Measurements from ENCODE around the gene RFT1.

The RFT1 gene

DNA sequence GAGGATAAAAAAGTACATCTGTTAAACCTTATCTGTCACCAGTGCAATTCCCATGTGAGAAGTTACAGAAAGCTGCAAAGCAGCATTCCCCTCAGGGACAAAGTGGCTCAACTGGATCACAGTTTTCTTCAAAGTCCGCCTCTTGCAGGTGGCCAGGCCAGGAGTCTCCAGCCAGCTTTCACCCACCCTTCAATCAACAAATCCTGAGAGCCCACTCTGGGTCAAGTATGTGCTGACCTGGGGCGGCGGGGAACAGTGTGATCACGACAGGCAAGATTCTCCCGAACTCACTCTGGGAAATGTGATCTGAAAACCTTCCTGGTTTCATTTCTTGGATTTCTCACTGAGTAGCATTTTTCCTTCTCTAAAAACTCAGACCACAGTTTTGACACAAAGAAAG, 39.2 kb downstream of the RFT1 start:
- no peak for DNase-seq (ENCODE audit: low spot score)

DNA sequence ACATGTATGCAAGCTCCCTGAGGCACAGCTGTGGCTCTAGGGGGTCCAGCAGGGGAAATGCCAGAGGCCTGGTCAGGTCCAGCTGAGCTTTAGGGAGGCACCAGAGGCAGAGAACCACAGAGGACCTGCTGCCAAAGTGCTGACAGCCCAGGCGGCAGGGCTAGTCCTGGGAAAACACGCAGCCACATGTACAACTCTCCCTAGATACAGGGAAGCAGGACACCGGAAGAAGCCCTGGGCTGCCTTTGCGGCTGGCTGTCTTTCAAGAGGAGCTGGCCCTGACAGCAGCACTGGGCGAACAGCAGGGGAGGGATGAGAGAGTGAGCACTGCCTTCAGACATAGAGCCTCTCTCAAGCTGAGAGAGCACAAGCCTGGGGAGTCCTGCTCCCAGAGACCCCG, 40.7 kb downstream of the RFT1 start:
- no peak for DNase-seq (ENCODE audit: low spot score)

DNA sequence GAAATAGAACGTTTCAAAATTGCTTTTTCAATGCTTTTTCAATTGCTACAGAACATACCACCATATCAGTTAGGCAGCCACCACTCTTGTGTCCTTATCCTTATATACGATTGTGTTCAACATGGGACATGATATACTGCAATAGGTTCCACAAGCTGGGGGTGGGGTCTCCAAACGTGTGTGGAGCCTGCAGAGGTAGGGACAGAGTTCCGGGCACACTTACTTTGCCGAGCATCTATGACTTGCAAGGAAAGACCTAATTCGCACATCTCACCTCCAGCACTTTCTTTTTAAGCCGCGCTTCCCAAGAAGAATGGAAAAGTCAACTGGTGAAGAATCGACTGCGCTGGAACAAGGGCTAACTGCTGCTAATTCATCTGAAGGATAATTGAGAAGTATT, 44.8 kb downstream of the RFT1 start:
- no peak for DNase-seq (ENCODE audit: low spot score)

DNA sequence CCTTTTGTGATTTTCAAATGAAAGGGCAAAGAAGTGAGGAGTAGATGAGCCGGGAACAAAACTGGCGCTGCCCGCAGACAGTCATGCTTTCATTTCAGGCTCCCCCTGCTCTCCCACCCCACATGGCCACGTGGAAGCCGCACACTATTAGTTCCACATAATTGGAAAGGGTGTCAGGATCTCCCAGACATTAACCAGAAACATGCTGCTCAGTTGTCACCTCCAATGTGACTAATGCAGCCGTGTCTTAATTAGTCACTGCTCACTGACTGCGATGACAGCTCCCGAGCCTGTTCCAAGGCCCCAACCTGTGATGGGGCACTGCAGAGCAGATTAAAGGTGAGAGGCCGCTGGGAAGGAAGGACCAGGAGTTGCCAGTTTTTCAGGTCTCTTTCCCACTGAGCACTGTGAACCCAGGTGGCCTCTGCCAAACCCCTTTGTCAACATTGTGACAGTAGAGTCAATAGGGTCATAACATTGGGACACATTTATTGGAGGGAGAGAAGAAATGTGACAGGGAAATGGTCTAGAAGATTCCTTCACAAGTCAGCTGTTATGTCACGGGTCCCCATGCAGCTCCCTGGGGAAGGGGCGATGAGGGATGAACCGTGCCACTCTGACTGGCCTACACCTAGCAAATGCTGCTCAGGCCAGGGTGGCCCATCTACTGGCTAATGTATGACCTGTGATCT, 45.8 kb downstream of the RFT1 start:
- DNase-seq (ENCODE audit: low spot score): no peak

DNA sequence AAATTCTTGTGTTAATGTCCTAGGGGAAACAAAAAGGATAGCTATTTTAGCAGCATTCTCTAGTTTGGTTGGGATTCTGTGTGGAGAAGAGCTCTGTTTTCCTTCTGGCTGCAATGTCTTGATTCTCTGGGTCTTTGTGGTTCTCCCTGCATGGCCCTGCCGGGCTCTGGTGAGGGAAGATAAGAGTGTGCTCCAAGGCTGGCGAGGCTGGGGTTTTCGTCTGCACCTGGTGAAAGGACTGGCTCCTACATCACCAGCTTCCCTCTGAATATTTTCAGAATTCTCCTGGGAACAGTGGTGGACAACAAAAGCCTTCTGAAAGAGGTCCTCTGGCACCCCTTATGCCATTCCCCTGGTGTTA, 46.3 kb downstream of the RFT1 start:
- DNase-seq (ENCODE audit: low spot score): no peak

DNA sequence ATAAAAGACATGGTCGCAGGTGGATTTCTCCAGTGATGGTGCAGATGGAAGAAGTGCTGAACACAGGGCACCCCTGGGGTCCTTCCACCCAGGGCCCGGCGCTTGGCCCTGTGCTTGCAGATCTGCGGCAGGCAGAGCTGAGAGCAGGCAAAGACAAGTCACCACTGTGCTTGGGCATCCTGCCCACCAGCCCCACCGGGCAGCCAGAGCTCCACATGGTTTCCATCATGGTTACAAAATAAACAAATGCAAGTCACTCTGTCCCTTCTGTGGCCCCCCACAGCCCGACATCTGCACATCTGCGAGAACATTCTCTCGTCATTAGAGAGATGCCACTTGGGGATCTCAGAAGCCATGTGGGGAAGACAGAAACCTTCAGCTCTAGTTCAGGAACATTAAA, 46.7 kb downstream of the RFT1 start:
- DNase-seq (ENCODE audit: low spot score): no peak

DNA sequence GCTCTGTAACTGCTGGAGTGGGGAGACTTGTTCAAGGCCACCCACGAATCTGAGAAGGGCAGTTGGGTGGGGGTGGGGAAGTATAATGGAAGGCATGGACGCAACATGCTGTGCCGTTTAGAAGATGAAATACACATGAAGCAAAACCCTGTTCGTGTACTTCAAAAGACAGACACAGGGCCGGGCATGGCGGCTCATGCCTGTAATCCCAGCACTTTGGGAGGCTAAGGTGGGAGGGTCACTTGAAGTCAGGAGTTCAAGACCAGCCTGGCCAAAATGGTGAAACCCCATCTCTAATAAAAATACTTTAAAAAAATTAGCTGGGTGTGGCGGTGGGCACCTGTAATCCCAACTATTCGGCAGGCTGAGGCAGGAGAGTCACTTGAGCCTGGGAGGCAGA, 47.5 kb downstream of the RFT1 start:
- DNase-seq (ENCODE audit: low spot score): no peak

DNA sequence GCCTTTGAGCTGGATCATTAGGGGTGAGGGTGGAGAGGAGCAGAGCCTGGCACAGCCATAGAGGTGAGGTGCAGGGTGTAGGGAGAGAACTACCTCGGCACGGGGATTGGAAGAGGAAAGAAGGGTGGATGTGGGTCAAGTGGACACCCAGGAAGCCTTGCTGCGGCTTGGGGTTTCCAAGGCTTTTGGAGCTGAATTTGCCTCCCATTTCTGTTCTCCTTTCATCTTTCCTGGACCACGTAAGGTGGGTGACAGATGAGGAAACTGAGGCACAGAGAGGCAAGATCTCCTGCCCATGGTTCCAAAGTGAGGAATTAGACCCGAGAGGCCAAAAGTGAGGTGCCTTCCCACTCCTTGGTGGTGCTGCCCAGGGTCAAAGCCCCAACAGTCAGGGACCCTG, 48.9 kb downstream of the RFT1 start:
- no peak for DNase-seq (ENCODE audit: low spot score)

DNA sequence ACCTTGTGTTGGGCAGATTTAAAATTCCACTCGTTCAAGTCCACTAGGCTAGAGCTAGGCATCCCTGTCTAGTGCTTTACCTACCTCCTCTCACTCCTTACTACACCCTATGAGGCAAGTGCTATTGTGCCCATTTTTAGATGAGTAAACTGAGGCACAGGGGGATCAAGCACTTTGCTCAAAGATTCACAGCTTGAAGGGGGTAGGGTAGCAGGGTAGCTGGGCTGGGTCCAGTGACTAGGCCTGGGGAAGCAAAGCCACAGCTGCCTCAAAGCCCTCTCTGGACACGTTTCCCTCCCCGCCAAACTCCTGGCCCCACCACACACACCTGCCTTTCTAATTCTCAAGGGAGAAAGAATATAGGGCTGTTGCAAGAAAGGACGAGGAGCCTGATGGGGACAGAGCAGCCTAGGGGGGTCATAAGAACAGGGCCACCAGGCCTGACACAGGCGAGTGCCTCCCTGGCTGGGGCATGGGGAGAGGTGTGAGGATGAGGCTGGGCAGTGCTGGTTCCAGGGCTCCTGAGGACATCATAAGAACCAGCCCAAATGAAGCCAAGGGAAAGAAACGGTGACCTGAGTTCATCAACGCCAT, 49.5 kb downstream of the RFT1 start:
- DNase-seq (ENCODE audit: low spot score): no peak

DNA sequence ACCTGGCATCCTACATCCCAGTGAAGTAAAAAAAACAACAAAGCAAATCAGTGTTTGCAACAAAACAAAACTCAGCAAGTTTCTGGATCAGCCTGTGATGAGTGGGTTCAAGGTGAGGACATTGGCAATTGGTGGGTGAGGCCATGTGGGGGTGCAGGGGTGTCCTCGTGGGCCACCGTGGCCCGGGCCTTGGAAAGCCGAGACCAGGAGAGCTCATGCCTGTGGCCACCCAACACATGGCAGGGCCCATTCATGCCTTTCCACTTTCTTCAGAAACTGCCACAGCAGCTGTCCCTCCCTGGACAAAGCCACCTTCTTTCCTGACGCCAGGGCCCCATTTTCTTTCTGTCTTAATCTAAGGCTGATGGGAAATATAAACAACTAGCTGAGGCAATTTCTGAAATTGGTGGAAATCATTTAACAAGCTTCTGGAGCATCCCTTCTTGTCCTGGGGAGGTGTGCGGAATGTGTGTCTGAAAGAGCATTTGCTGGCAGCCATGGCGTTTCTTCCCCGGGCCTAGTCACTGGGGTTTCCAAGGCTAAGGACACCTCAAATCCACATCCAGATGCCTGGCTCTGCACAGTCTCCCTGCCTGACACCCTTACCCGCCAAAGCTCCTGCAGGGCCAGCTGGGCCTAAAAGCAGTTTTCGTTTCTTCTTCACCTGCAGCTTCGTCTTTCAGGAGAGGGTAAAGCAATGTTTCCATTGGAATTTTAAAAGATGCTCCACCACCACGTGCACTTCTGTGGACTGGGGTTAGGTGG, 50.3 kb downstream of the RFT1 start:
- no peak for DNase-seq (ENCODE audit: low spot score)

DNA sequence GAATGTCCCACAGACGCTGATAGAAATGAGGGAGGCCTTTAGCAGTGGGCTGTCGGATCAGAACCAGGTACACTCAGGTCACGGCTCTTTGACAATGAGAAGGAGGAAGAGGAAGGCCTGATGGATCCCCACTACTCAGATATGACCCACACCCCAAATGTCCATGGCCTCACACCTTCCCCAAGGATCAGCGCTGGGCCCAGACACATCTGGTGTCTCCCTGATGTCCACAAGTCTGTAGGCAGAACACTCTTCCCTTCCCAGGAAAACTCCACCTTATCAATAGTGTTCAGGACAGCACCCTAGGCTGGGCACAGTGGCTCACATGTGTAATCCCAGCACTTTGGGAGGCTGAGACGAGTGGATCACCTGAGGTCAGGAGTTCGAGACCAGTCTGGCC, 51.1 kb downstream of the RFT1 start:
- DNase-seq (ENCODE audit: low spot score): no peak

DNA sequence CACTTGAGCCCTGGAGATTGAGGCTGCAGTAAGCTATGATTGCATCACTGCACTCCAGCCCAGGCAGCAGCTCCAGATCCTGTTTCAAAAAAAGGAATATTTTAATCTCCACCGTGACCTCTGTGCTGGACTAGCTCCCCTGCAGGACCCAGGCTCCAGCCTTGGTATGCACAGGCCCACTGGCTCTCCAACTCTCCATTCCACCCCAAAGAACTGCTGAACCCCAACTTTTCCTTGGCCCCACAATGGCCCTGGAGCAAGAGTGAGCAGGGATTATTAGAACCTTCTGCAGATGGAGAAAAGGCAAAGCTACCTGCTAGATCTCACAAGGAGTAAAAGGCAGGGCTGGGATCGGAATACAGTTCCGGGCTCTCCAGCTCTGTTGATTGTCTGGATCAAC, 51.6 kb downstream of the RFT1 start:
- DNase-seq (ENCODE audit: low spot score): no peak

DNA sequence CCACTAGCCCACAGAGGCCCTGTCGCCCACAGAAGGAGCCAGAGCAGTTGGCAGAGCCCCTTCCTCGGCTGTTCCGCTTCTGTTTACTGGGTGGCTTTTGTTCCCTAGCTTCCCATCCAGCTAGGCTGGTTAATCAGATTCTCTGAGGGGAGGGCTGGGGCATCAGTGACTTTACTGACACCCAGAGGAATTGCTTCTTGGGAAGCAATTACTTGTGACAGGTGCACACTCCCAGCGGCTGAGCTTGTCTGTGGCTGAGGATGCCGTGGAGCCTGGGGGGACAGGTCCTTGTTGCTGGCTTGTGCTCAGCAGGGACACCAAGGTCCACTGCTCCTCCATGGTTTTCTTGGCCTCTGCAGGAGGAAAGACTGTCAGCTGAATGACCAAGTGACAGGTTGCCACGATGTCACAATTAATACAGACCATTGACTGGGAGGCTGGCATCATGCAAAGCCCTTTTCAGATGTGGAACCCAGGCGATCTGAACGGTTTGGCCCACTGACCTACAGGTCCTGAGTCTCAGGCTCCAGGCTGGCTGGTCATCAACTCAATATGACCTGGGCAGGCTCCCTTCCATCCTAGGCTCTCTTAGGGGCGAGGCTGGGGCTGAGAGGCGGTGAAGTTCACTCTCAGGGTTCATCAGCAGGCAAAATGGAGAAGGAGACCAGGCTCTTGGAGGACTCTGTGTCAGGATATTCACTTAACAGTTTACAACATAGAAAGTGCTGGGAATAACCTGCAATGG, 52.6 kb downstream of the RFT1 start:
- DNase-seq (ENCODE audit: low spot score): no peak

DNA sequence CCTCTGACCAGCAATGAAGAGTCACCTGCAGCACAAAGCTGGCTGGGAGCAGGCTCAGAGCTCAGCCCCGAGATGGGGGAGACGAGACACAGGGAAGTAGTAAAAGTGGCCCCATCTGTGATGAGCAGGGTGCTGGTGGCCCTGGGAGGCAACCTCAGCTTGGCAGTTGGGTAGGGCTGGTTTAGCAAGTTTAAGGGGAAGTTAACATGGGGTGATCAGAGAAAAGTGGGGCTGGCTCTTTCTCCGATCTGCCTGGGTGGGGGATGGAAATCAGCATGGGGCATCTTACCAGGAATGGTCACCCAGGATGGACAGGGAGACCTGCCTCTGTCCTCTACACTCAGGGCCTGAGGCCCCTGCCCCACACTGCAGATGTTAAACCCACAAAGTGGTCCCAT, 54.5 kb downstream of the RFT1 start:
- no peak for DNase-seq (ENCODE audit: low spot score)

DNA sequence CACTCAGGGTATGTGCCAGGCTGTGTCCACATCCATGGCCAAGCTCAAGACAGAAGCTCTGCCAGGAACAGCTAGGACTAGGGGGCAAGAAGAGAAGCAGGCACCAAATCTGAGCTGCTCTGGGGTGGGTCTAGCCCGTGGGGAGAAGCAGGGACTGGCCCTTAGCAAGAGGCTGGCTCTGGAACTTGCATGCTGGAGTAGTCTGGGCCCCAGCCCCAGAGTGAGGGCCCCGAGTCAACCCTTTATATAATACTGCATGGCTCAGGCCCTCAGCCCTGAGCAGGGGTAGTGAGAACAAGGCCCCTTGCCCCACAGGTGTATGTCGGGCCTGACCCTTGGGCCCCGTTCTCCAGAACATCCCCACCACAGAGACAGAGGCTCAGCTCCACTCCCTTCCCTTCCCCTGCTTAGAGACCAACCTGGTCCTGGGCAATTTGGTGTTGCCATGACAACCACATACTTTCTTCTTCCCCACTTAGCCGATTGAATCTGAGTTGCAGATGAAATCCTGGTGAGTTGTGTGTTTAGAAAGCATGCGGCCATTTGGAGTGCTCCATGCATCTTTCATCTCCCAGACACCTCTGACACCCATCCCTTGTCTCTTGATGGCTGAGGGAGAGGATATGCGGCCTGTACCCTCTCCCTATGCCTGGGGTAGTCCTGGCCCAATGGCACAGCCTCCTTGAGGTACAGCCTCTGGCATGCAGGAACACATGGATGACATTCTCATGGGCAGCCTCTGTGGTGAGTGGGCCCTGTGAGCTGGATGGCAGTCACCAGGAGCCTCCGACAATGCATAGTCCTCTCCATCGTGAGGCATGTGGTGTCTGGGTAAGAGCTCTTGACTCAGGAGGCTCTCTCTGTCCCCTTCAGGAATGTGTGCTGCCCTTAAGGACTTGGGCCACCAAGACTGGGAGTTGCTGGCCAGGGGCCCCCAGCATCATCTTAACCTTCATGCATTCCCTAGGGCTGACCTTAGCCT, 55.2 kb downstream of the RFT1 start:
- DNase-seq (ENCODE audit: low spot score): no peak

DNA sequence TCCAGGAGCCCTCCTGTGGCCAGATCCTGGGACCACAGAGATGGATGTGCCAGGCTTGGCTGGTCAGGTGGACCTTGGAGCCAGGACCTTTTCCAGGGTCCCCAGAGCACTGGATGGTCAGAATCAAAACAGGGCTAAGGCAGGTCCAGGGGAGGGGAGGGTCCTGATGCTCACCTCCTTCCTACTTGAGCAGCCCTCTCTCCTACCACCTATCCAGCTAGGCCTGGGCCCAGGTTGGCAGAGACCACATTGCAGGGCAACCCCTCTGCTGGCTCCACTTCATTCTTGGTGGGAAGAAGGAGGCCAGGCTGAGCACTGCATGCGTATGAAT, 55.9 kb downstream of the RFT1 start:
- no peak for DNase-seq (ENCODE audit: low spot score)

DNA sequence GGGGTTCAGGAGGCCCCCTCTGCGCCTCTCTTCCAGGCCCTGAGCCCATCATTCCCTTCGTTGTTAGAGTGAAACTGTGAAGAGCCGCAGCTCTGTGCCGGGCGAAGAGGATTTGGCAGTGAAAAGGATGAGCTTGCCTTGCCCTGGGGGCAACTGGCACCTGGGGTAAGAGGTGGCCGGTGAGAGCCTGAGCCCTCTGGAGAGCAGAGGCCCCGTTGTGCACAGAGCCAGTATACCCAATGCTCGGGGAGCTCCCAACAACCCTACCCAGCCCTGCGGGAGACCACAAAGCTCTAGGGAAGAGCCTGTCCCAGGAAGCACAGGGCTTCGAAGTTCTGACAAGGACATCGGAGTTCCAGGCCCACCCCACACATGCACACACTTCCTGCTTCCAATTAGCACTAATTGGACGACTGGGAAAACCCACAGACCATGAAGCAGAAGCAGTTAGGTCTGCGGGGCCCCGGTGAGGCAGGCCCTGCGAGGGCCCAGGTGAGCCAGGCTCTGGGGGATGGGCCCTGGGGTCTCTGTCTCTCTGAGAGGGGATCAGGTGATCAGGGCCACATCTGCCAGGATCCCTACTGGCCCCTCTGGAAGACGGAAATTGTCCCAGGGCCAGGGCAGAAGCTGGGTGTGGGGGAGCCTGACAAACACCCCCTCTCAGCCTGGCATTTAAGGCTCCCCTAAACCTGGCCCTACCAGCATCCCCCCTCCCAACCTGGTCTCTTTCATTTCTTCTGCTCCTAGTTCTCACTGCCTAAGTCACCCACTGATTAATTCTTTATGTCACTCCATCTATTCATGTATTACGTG, 56.5 kb downstream of the RFT1 start:
- no peak for DNase-seq (ENCODE audit: low spot score)

DNA sequence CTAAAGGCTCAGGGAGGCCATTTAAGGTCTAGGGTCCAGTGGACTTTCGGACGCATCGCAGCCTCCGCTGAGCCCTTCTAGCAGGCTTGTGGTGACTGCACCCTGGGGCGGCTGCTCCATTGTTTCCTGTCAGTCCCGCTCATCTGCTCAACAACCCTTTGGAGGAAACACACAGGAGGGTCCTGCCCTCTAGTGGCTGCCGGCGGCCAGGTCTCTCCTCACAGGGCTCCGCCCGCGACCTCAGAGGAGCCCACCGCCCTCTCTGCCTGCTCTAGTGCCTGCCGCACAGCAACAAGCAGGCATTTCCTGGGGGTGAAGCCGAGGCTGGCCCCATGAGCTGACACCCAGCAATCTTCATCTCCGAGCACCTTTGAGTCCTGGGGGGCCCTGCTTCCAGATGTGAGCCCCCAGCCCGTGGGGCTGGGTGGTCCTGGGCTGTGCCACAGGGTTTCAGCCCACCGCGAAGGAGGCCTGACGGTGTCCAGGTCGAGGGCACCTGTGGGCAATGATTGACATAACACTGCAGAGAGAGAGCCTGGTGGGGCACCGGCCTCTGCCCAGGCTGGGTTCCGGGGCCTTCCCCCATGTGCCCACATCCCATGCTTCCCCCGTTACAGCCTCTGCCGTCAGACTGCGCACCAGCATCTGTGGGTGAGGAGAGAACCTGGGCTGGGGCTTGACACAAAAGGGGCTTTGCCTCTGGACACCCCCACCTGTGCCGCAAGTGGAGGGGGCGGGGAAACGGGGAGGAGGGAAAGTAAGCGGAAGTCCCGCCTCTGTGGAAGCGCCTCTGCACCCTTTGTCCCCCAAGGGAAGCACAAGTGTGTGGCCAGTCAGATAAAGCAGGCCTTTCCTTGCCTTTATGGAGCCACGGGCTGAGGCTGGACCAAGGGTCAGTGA, 57.3 kb downstream of the RFT1 start:
- peak; percentile 83 for DNase-seq (ENCODE audit: low spot score)

DNA sequence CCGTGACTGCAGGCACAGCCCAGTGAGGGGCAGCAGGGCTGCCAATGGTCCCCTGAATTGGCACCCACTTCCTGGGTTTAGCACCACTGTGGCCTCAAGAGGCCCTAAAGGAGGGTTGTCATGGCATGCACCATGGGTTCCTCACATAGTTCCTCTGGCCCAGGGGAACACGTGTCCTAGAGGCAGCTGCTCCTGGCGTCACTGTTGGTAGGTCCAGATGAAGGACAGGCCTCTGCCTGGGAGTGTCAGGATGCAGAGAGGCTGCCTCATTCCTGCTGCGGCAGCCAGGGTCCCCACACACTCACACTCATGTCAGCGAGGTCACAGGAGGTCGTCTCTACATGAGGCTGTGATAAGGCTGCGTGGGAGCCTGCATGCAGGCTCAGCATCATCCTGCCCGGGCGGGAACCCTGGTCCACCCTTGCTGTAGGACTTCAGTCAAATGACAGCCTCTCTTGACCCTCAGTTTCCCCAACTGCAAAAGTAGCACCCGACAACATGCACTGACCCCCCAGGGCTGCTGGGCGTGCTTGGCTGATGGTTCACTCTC, 58.3 kb downstream of the RFT1 start:
- no peak for DNase-seq (ENCODE audit: low spot score)

Data from germinal center (tissue), 1 donor.